Measurements from ENCODE around the gene EXOC3L4. TPM values are rescaled to one million over a fixed set of nuclear protein-coding genes. Genes with fewer than 3 reads are reported as not detected.

Gene EXOC3L4
- total and polyA plus RNA-seq, 2 donors (not counting 1 experiment from before 2014, with no cell fraction given) = not detected

- H3K9me3 Mint-ChIP-seq (ENCODE audit: insufficient read depth) = no peaks in the 10 kb centered on the region
- Histone ChIP-seq H3K79me2 (ENCODE audit: control insufficient read depth, insufficient read depth, low read length) (no peaks in the 10 kb centered on the region), H3K27me3 (replicated peaks in 1 of 4; ENCODE audit: control extremely low read depth in 1 of 4, control insufficient read depth in 3 of 4, insufficient read depth in 4 of 4, low read length in 3 of 4) (peaks cover 0 to 14% (median 2%) of the 10 kb centered on the region in 4 experiments), H4K20me1 (ENCODE audit: control insufficient read depth, insufficient read depth, low read length, poor library complexity, severe bottlenecking) (no peaks in the 10 kb centered on the region), H3K9ac (ENCODE audit: low read length) (no peak overlapping the region), H3K4me2 (replicated peaks; ENCODE audit: low read depth, low read length, poor library complexity, severe bottlenecking) (no peak overlapping the region), H3K9me3 (ENCODE audit: control extremely low read depth in 1 of 3, control insufficient read depth in 2 of 3, insufficient read depth in 1 of 3, low read length in 2 of 3) (no peaks in the 10 kb centered on the region), H3K4me3 (ENCODE audit: control extremely low read depth in 1 of 5, extremely low read depth in 1 of 5, insufficient read depth in 1 of 5, low read depth in 2 of 5, low read length in 4 of 5) (no peak overlapping the region), H2AFZ (ENCODE audit: insufficient read depth, low read depth, low read length, poor library complexity, severe bottlenecking) (no peak overlapping the region), H3K27ac (ENCODE audit: low read length in 2 of 2) (no peak overlapping the region), H3K36me3 (replicated peaks in 1 of 2; ENCODE audit: control extremely low read depth in 1 of 2, control insufficient read depth in 1 of 2, extremely low read depth in 1 of 2, insufficient read depth in 2 of 2, low read length in 1 of 2) (no peaks in the 10 kb centered on the region), H3K4me1 (ENCODE audit: control insufficient read depth in 2 of 2, insufficient read depth in 2 of 2, low read length in 2 of 2) (peaks cover 0 to 11% of the 10 kb centered on the region in 2 donors)
- no peak for TF ChIP-seq CTCF (IDR thresholded peaks at IDR 0.05)
- TF ChIP-seq EZH2 (IDR thresholded peaks at IDR 0.05; ENCODE audit: borderline replicate concordance, insufficient read depth, low read depth, low read length, poor library complexity, severe bottlenecking) = no peak
- WGBS (ENCODE audit: insufficient coverage) = 90% methylated on average over 22 of the region's 22 CpGs
- intact Hi-C loops (cut with micrococcal nuclease) = no loop called here
- peaks cover 21% of the 10 kb centered on the region for H3K27me3 Mint-ChIP-seq
- no peak overlapping the region for H3K27ac Mint-ChIP-seq
- ChIA-PET POLR2A (no interaction called here), CTCF (interaction anchor here (1.2 to 1.6 kb wide), 2 partner anchors 33 kb away, joined by 4 to 5 read pairs; no protein-coding TSS in a partner anchor)
- peaks cover 17% of the 10 kb centered on the region for H3K4me1 Mint-ChIP-seq
- ATAC-seq (ENCODE audit: low read depth) (no peak), DNase-seq (no peak)
- H3K4me3 Mint-ChIP-seq = no peak overlapping the region
Observed at GRCh38 chr14:103137689-103138300, 43.3 kb downstream of the EXOC3L4 start.

- no peak overlapping the region for H3K4me3 ChIP-seq (ENCODE audit: control extremely low read depth in 1 of 5, extremely low read depth in 1 of 5, insufficient read depth in 1 of 5, low read depth in 2 of 5, low read length in 4 of 5)
- H4K20me1 ChIP-seq (ENCODE audit: control insufficient read depth, insufficient read depth, low read length, poor library complexity, severe bottlenecking) = no peaks in the 10 kb centered on the region
- Mint-ChIP-seq H3K9me3 (ENCODE audit: insufficient read depth) (no peaks in the 10 kb centered on the region), H3K27ac (no peak overlapping the region), H3K27me3 (peaks cover 28% of the 10 kb centered on the region), H3K4me1 (peaks cover 17% of the 10 kb centered on the region), H3K4me3 (no peak overlapping the region)
- WGBS (ENCODE audit: insufficient coverage) = 53% methylated on average over 66 of the region's 66 CpGs
- no peaks in the 10 kb centered on the region for H3K36me3 ChIP-seq (replicated peaks in 1 of 2; ENCODE audit: control extremely low read depth in 1 of 2, control insufficient read depth in 1 of 2, extremely low read depth in 1 of 2, insufficient read depth in 2 of 2, low read length in 1 of 2)
- peaks cover 0 to 11% of the 10 kb centered on the region in 2 donors for H3K4me1 ChIP-seq (ENCODE audit: control insufficient read depth in 2 of 2, insufficient read depth in 2 of 2, low read length in 2 of 2)
- H3K27ac ChIP-seq (ENCODE audit: low read length in 2 of 2) = no peak overlapping the region
- no peak for DNase-seq
- H3K4me2 ChIP-seq (replicated peaks; ENCODE audit: low read depth, low read length, poor library complexity, severe bottlenecking) = no peak overlapping the region
- ChIA-PET CTCF (interaction anchor here (1.6 kb wide), 1 partner anchor 34 kb away, joined by 4 read pairs; no protein-coding TSS in a partner anchor), POLR2A (no interaction called here)
- H2AFZ ChIP-seq (ENCODE audit: insufficient read depth, low read depth, low read length, poor library complexity, severe bottlenecking) = no peak overlapping the region
- no peaks in the 10 kb centered on the region for H3K79me2 ChIP-seq (ENCODE audit: control insufficient read depth, insufficient read depth, low read length)
- intact Hi-C loops (cut with micrococcal nuclease) = no loop called here
- no peak for ATAC-seq (ENCODE audit: low read depth)
- peaks cover 0 to 21% (median 3%) of the 10 kb centered on the region in 4 experiments for H3K27me3 ChIP-seq (replicated peaks in 1 of 4; ENCODE audit: control extremely low read depth in 1 of 4, control insufficient read depth in 3 of 4, insufficient read depth in 4 of 4, low read length in 3 of 4)
- H3K9ac ChIP-seq (ENCODE audit: low read length) = no peak overlapping the region
- H3K9me3 ChIP-seq (ENCODE audit: control extremely low read depth in 1 of 3, control insufficient read depth in 2 of 3, insufficient read depth in 1 of 3, low read length in 2 of 3) = no peaks in the 10 kb centered on the region
- TF ChIP-seq EZH2 (IDR thresholded peaks at IDR 0.05; ENCODE audit: borderline replicate concordance, insufficient read depth, low read depth, low read length, poor library complexity, severe bottlenecking) (no peak), CTCF (IDR thresholded peaks at IDR 0.05) (no peak)
Observed at GRCh38 chr14:103138301-103139131, 44.0 kb downstream of the EXOC3L4 start.

All from B cell (primary cell).